T-helper 1 cell treated with Interleukin-12 subunit alpha and Interleukin-12 subunit beta and Interleukin-4 antibody, amounts not matched to agents 30 μg/mL and 1 μg/mL, for 36 hours (primary cell): Measurements from ENCODE around the gene PPP1R26.
"Not testable (repeated sequence)": the region's sequence is repeated elsewhere in the genome, so short reads cannot be mapped to it uniquely, and the experiment has no call there.

Experiments used
- H3K27ac Mint-ChIP-seq: one replicate; pipeline ENCODE4 v1.8.0; 2021; ENCODE audit warnings: mild to moderate bottlenecking, mixed read lengths
- H3K27me3 Mint-ChIP-seq: one replicate; pipeline ENCODE4 v1.8.0; 2021; ENCODE audit warnings: low read depth, mixed read lengths
- H3K36me3 Mint-ChIP-seq: one replicate; pipeline ENCODE4 v1.8.0; 2021; ENCODE audit warnings: low read depth, mixed read lengths
- H3K4me1 Mint-ChIP-seq: one replicate; pipeline ENCODE4 v1.8.0; 2021; ENCODE audit warnings: low read depth, mixed read lengths
- H3K4me3 Mint-ChIP-seq: one replicate; pipeline ENCODE4 v1.8.0; 2021; ENCODE audit warnings: mild to moderate bottlenecking, moderate library complexity, mixed read lengths
- H3K9me3 Mint-ChIP-seq: one replicate; pipeline ENCODE4 v1.8.0; 2021; ENCODE audit warnings: mixed read lengths

Gene PPP1R26

GRCh38 chr9:135513906-135514305, 34.3 kb downstream of the PPP1R26 start:
- H3K4me3 Mint-ChIP-seq, H3K36me3 Mint-ChIP-seq, H3K27ac Mint-ChIP-seq, H3K9me3 Mint-ChIP-seq: not testable (repeated sequence)
- Mint-ChIP-seq H3K27me3 (peaks cover 12% of the 10 kb centered on the region), H3K4me1 (peaks cover 13% of the 10 kb centered on the region)

- no peak overlapping the region for H3K27ac Mint-ChIP-seq
Measured at GRCh38 chr9:135514342-135515082, 34.9 kb downstream of the PPP1R26 start.

GRCh38 chr9:135515083-135515951, 35.7 kb downstream of the PPP1R26 start:
- peaks cover 18% of the 10 kb centered on the region for H3K27me3 Mint-ChIP-seq
- peaks cover 13% of the 10 kb centered on the region for H3K4me1 Mint-ChIP-seq
- no peaks in the 10 kb centered on the region for H3K36me3 Mint-ChIP-seq
- no peaks in the 10 kb centered on the region for H3K9me3 Mint-ChIP-seq
- no peak overlapping the region for H3K4me3 Mint-ChIP-seq
- no peak overlapping the region for H3K27ac Mint-ChIP-seq

More at GRCh38 chr9:135514342-135515082, 34.9 kb downstream of the PPP1R26 start:
- no peaks in the 10 kb centered on the region for H3K36me3 Mint-ChIP-seq
- peaks cover 16% of the 10 kb centered on the region for H3K27me3 Mint-ChIP-seq
- no peak overlapping the region for H3K4me3 Mint-ChIP-seq
- peaks cover 13% of the 10 kb centered on the region for H3K4me1 Mint-ChIP-seq
- peaks cover under 1% of the 10 kb centered on the region for H3K9me3 Mint-ChIP-seq

DNA sequence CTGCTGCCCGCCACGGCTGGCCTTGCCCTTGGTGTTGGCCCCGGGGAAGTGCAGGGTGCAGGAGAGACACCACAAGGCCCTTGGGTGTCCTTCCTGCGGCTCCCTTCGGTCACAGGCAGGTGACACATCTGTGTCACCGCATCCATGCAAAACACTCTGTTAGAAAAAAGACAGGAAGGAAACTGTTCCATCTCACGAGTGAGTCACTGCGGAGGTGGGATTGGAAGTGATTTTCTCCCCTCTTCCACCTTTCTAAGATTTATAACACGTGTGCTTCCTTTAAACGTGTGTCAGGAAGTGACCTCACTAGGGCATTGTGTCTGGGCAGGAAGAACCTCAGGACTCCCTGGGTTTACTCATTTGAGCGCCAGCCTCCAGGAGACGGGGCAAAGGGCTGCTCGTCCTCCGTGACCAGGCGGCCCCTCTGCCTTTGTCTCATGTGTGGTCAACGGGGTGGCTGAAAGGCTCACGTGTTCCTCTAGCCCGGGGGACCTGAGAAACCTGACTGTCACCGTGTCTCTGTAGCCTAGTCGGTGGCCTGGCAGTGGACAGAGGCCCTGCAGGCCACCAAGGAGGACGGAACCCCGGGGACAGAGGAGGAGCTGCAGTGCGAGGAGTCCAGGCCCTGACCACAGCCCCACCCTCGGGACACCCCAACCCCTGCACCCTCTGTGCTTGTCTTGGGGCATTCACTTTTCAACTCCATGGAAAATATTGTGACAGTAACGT, 36.7 kb downstream of the PPP1R26 start:
- H3K4me1 Mint-ChIP-seq, result peaks cover 8% of the 10 kb centered on the region
- no peak overlapping the region for H3K27ac Mint-ChIP-seq
- H3K36me3 Mint-ChIP-seq, result no peaks in the 10 kb centered on the region
- no peaks in the 10 kb centered on the region for H3K9me3 Mint-ChIP-seq
- no peak overlapping the region for H3K4me3 Mint-ChIP-seq
- H3K27me3 Mint-ChIP-seq, result peaks cover 21% of the 10 kb centered on the region

- no peak overlapping the region for H3K4me3 Mint-ChIP-seq
- H3K9me3 Mint-ChIP-seq, result no peaks in the 10 kb centered on the region
- peaks cover 21% of the 10 kb centered on the region for H3K27me3 Mint-ChIP-seq
- no peak overlapping the region for H3K27ac Mint-ChIP-seq
- peaks cover 4% of the 10 kb centered on the region for H3K4me1 Mint-ChIP-seq
- no peaks in the 10 kb centered on the region for H3K36me3 Mint-ChIP-seq
Measured at GRCh38 chr9:135517407-135517822, 37.8 kb downstream of the PPP1R26 start.

- Mint-ChIP-seq H3K27me3 (peaks cover 21% of the 10 kb centered on the region), H3K4me3 (no peak overlapping the region), H3K27ac (no peak overlapping the region), H3K9me3 (no peaks in the 10 kb centered on the region), H3K36me3 (no peaks in the 10 kb centered on the region), H3K4me1 (peaks cover 4% of the 10 kb centered on the region)
Measured at GRCh38 chr9:135519179-135519971, 39.8 kb downstream of the PPP1R26 start.

DNA sequence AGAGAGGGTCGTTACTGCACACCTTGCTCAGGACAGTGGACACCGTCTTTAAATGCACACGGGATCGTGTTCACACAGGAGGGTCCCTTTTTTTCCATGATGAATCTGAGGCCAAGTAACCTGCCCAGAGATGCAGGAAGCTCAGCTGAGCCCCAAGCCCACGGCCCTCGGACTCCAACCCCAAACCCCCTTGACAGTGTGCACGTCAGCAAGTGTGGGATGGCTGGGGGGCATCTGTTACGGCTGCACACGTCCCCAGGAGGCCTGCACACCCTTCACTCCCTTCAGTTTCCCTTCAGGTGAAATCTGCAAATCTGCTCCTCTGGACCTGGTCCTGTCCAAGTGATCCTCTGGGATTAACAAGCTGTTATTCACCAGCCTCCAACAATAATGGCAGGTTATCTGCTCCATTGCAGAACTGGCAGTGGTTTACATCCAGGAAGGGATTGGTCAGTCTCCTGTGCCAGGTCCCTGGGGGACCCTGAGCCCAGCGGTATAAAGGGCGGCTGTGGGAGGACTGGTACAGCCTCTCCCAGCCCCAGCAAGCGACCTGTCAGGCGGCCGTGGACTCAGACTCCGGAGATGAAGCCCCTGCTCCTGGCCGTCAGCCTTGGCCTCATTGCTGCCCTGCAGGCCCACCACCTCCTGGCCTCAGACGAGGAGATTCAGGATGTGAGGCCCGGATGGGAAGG, 41.5 kb downstream of the PPP1R26 start, which contains the start of gene LCN1:
TSS of gene LCN1 (plus strand) at position 525 of the 692 bp plus-strand sequence. CDS start at position 583, 58 bp downstream.
- Mint-ChIP-seq H3K36me3 (no peaks in the 10 kb centered on the region), H3K4me3 (no peak within 1 kb of the TSS), H3K27me3 (peaks cover 21% of the 10 kb centered on the region), H3K27ac (no peak within 1 kb of the TSS), H3K4me1 (peaks cover 3% of the 10 kb centered on the region), H3K9me3 (no peaks in the 10 kb centered on the region)

DNA sequence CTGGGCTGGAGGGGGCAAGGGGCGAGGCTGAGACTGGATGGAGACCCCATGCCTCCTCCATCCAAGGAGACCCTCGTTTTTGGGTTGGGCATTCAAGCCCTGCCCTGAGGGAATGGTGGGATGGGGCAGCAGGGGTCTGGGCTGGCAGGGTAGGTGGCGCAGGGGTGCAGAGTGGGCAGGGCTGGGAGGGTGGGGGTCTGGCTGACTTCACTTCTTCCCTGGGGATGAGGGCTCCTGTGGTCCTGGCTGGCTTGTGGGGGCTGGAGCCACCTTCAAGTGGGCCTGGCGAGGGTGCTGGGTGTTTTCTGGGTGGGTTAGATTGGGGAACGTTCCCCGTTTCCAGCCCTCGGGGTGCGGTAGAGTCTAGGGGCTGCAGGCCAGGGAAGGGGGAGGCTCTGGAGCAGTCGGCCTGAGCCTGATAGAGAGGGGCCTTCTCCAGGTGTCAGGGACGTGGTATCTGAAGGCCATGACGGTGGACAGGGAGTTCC, 42.1 kb downstream of the PPP1R26 start:
- H3K27me3 Mint-ChIP-seq, result peaks cover 21% of the 10 kb centered on the region
- no peak overlapping the region for H3K27ac Mint-ChIP-seq
- no peaks in the 10 kb centered on the region for H3K4me1 Mint-ChIP-seq

GRCh38 chr9:135522137-135522877, 42.7 kb downstream of the PPP1R26 start:
- Mint-ChIP-seq H3K9me3 (no peaks in the 10 kb centered on the region), H3K4me3 (no peak overlapping the region), H3K27ac (no peak overlapping the region), H3K27me3 (peaks cover 21% of the 10 kb centered on the region), H3K36me3 (no peaks in the 10 kb centered on the region), H3K4me1 (no peaks in the 10 kb centered on the region)

More for the DNA sequence above, 42.1 kb downstream of the PPP1R26 start:
- H3K4me3 Mint-ChIP-seq, result no peak overlapping the region
- no peaks in the 10 kb centered on the region for H3K9me3 Mint-ChIP-seq
- H3K36me3 Mint-ChIP-seq, result no peaks in the 10 kb centered on the region

- no peak overlapping the region for H3K4me3 Mint-ChIP-seq
- H3K27me3 Mint-ChIP-seq, result peaks cover 17% of the 10 kb centered on the region
- no peaks in the 10 kb centered on the region for H3K4me1 Mint-ChIP-seq
- no peaks in the 10 kb centered on the region for H3K36me3 Mint-ChIP-seq
- H3K27ac Mint-ChIP-seq, result no peak overlapping the region
- no peaks in the 10 kb centered on the region for H3K9me3 Mint-ChIP-seq
Measured at GRCh38 chr9:135522931-135523330, 43.3 kb downstream of the PPP1R26 start.

- no peak overlapping the region for H3K27ac Mint-ChIP-seq
- no peaks in the 10 kb centered on the region for H3K36me3 Mint-ChIP-seq
- H3K4me3 Mint-ChIP-seq, result no peak overlapping the region
- H3K27me3 Mint-ChIP-seq, result peaks cover 11% of the 10 kb centered on the region
- H3K4me1 Mint-ChIP-seq, result no peaks in the 10 kb centered on the region
- no peaks in the 10 kb centered on the region for H3K9me3 Mint-ChIP-seq
Measured at GRCh38 chr9:135523521-135524129, 44.0 kb downstream of the PPP1R26 start.

GRCh38 chr9:135524130-135524861, 44.7 kb downstream of the PPP1R26 start:
- no peaks in the 10 kb centered on the region for H3K36me3 Mint-ChIP-seq
- no peak overlapping the region for H3K27ac Mint-ChIP-seq
- H3K27me3 Mint-ChIP-seq, result peaks cover 8% of the 10 kb centered on the region
- H3K9me3 Mint-ChIP-seq, result no peaks in the 10 kb centered on the region
- no peak overlapping the region for H3K4me3 Mint-ChIP-seq
- no peaks in the 10 kb centered on the region for H3K4me1 Mint-ChIP-seq
